Neural progenitor cell (in vitro differentiated cells): ENCODE data around the gene ZNF32.

Source experiments
- CTCF ChIP-seq: fragments of 200-600 bp; sonication (generic); IDR thresholded peaks from 2 replicates; pipeline ENCODE4 v1.5.1; 2017; ENCODE audit warnings: antibody characterized with exemption, mild to moderate bottlenecking
- EZH2 ChIP-seq: fragments of 200-600 bp; sonication (generic); IDR thresholded peaks from 2 replicates; pipeline ENCODE4 v1.6.1; 2017; ENCODE audit warnings: antibody characterized with exemption, mild to moderate bottlenecking, moderate library complexity
- EZH2phosphoT487 ChIP-seq: fragments of 200-600 bp; sonication (generic); IDR thresholded peaks from 2 replicates; pipeline ENCODE4 v1.6.1; 2017; ENCODE audit warnings: antibody characterized with exemption

GRCh38 chr10:43648398-43649184 is at the start of gene ZNF32:
- no peak for TF ChIP-seq CTCF
- no peak for TF ChIP-seq EZH2phosphoT487
- TF ChIP-seq EZH2: peak; percentile 38
